Left ventricle myocardium inferior (tissue), 1 donor: ENCODE measurements around the gene EFCAB8. TPM values are rescaled to one million over a fixed set of nuclear protein-coding genes. Genes with fewer than 3 reads are reported as not detected.

ENCODE experiments used
- DNase-seq: peaks from one replicate; pipeline ENCODE4 v3.0.0-alpha.2; 2020
- H3K27ac ChIP-seq: fragments of 200-600 bp; replicated peaks from 2 replicates; pipeline ENCODE4 v1.8.0; 2021
- H3K27me3 ChIP-seq: fragments of 200-600 bp; 2 replicates; pipeline ENCODE4 v1.8.0; 2021; ENCODE audit warnings: low read depth
- H3K36me3 ChIP-seq: fragments of 200-600 bp; 2 replicates; pipeline ENCODE4 v1.8.0; 2021
- H3K4me1 ChIP-seq: fragments of 200-600 bp; 2 replicates; pipeline ENCODE4 v1.8.0; 2021
- H3K4me3 ChIP-seq: fragments of 200-600 bp; 2 replicates; pipeline ENCODE4 v1.8.0; 2021; ENCODE audit warnings: mild to moderate bottlenecking, moderate library complexity
- H3K9me3 ChIP-seq: fragments of 200-600 bp; replicated peaks from 2 replicates; pipeline ENCODE4 v1.8.0; 2021
- intact Hi-C: fragments of 100-400 bp; cut with micrococcal nuclease; formaldehyde crosslinking; loops from one replicate; pipeline ENCODE4 v1.11.0; 2022
- total RNA-seq: library from RNA; stranded (reverse); fragmentation: NEBNext Ultra II Directional; extraction: Animal tissue kit (Norgen Biotek cat#: 25700); gene quantifications from one replicate; pipeline ENCODE4 v1.2.1, GENCODE V29; 2021
- TF ChIP-seq, protein P1 (sequence below): fragments of 200-600 bp; IDR thresholded peaks from 2 replicates; pipeline ENCODE4 v1.8.0; 2021; ENCODE audit warnings: antibody characterized with exemption, mild to moderate bottlenecking, borderline replicate concordance
- donor health status: DM: no; HTN: yes; CAD: no; lungs with severe emphysema.

The EFCAB8 gene
- total RNA-seq, 1 donor from 2014 or later, result not detected

DNA sequence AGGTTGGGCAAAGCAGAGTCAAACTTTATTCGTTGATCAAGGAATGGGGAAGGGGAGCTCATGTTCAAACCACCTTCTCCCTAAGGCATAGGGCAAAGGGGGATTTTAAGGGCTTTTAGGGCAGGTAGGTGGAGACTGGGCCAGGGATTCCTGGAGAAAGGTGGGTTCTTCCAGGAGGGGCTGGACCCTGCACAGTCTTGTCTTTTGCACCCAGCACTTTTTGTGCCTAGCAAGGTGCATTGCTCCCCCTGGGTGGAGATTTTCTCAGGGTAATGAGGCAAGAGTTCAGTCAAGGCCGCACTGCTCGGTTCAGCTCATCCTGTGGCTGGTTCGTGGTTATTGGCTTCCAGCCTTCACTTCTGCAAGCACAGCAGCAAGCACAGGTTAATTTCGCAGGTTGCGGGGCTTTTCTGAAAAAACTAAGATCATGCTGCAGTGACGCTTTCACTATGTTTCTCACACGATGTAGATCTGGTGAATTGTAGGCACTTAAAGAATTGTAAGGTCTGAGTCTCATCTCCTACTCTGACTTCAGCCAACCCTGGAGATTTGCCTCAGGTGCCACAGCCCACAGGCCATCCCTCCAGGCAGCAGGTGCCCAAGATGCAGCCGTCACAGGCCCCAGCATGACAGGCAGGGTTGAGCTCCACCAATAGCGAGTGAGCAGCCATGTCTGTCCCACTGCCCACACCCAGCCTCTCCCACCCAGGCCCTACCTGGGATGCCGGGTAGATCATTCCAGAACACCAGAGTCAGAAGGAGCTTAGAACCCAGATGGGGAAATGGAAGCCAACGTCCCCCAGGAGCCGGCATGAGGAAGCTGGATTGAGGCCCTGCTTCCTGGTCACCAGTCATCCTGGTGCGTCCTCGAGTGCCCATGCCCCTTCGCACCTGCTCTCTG lies 108.4 kb downstream of the EFCAB8 start:
- H3K27ac ChIP-seq, result no peak overlapping the region
- H3K27me3 ChIP-seq, result peaks cover 25% of the 10 kb centered on the region
- intact Hi-C loops, result no loop called here
- H3K4me1 ChIP-seq, result peaks cover 18% of the 10 kb centered on the region
- no peaks in the 10 kb centered on the region for H3K36me3 ChIP-seq
- TF ChIP-seq, protein P1, sequence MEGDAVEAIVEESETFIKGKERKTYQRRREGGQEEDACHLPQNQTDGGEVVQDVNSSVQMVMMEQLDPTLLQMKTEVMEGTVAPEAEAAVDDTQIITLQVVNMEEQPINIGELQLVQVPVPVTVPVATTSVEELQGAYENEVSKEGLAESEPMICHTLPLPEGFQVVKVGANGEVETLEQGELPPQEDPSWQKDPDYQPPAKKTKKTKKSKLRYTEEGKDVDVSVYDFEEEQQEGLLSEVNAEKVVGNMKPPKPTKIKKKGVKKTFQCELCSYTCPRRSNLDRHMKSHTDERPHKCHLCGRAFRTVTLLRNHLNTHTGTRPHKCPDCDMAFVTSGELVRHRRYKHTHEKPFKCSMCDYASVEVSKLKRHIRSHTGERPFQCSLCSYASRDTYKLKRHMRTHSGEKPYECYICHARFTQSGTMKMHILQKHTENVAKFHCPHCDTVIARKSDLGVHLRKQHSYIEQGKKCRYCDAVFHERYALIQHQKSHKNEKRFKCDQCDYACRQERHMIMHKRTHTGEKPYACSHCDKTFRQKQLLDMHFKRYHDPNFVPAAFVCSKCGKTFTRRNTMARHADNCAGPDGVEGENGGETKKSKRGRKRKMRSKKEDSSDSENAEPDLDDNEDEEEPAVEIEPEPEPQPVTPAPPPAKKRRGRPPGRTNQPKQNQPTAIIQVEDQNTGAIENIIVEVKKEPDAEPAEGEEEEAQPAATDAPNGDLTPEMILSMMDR, result no peak
- DNase-seq, result no peak
- no peak overlapping the region for H3K4me3 ChIP-seq
- H3K9me3 ChIP-seq, result no peaks in the 10 kb centered on the region

DNA sequence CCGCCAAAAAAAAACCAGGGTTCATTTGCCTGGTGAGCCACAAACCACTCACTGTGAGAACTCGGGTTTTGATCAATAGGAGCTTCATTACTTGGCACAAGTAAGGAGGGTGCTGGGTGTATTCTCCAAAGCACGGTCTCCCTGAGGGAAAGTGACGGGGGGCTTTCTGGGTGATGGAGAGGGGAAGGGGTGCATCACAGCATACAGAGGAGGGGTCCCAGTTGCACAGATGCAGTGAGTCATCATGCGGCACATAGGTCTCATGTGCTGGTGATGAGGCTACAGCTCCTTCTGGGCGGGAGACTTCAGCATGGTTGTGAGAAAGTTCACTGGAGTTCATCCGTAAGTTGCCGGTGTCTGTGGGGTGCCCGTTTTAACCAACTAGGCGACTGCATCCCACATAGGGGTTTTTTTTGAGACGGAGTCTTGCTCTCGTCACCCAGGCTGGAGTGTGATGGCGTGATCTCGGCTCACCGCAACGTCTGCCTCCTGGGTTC lies 109.3 kb downstream of the EFCAB8 start:
- no peaks in the 10 kb centered on the region for H3K36me3 ChIP-seq
- no peak for DNase-seq
- intact Hi-C loops, result no loop called here
- peaks cover 25% of the 10 kb centered on the region for H3K4me1 ChIP-seq
- H3K27ac ChIP-seq, result no peak overlapping the region
- peaks cover 25% of the 10 kb centered on the region for H3K27me3 ChIP-seq
- TF ChIP-seq, protein P1, result no peak
- H3K4me3 ChIP-seq, result no peak overlapping the region
- H3K9me3 ChIP-seq, result no peaks in the 10 kb centered on the region

DNA sequence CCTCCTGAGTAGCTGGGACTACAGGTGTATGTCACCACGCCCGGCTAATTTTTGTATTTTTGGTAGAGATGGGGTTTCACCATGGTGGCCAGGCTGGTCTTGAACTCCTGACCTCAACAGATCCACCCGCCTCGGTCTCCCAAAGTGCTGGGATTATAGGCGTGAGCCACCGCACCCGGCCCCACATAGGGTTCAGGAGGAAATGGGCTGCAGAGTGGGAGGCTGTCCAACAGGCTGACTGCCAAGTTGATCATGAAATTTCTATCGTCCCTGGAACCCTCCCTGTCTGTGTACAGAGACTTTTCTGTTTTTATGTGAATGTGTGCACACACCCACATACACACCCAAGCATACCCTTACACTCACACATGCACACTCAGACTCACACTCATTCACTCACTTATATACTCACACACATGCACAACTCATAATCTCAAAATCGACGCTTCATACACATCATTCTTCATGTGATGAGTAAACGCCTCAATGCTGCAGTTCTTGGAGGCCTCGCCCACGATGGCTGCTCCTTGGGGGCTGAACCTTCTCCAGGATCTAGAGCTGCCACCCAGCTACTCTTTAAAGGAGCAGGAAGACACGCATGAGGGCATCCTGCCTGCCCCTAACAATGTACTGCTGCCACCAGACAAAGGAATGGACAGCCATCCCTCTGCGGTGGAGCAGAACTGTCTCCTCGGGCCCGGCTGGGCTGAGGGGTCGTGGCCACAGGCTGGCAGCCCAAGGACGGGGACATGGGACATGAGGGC lies 109.9 kb downstream of the EFCAB8 start:
- no peaks in the 10 kb centered on the region for H3K36me3 ChIP-seq
- no peaks in the 10 kb centered on the region for H3K9me3 ChIP-seq
- no peak overlapping the region for H3K27ac ChIP-seq
- no peak overlapping the region for H3K4me3 ChIP-seq
- DNase-seq, result no peak
- TF ChIP-seq, protein P1, result no peak
- peaks cover 25% of the 10 kb centered on the region for H3K4me1 ChIP-seq
- intact Hi-C loops, result no loop called here
- H3K27me3 ChIP-seq, result peaks cover 19% of the 10 kb centered on the region

DNA sequence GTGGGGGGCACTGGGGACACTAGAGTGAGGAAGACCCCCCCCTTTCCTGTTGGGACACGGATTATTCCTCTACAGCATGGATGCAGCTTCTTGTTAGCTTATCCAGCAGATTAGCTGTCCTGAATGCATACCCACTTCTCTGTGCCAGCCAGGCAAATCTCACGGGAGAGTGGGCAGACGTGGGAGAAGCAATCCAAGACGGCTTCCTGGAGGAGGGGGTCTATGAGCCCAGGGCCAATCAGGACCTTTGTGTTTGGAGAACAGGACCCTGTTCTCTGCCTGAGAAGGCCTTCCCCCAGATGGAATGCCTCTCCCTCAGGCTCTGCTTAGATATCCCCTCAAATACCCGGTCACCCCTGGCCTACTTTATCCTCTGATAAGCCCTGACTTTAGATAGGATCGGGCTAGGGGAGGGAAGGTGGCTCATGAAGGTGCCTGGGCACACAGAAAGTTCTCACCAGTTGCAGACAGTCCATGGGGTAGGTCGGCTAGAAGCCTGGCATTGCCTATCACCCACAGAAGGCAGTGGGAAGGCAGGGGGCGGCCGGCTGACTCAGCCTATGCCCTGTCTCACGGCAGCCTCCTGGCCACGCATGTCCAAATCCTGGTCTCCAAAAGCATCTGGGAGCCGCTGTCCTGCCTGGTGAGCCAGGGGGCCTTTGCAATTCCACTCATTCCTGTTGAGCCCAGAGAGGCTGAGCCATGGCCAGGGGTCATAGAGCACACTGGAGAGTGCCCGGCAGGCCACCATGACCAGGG lies 110.8 kb downstream of the EFCAB8 start:
- Histone ChIP-seq H3K36me3 (no peaks in the 10 kb centered on the region), H3K9me3 (no peaks in the 10 kb centered on the region), H3K4me1 (peaks cover 25% of the 10 kb centered on the region), H3K27ac (no peak overlapping the region), H3K4me3 (no peak overlapping the region), H3K27me3 (peaks cover 14% of the 10 kb centered on the region)
- TF ChIP-seq, protein P1, result no peak
- intact Hi-C loops, result no loop called here
- no peak for DNase-seq
